SK-N-SH (cell line): ENCODE results near the gene AKAP9. TPM values are rescaled to one million over a fixed set of nuclear protein-coding genes. Genes with fewer than 3 reads are reported as not detected.

Experiments
- CTCF ChIA-PET: fragments of 300-600, 350-600 bp; formaldehyde crosslinking; extraction: SDS; loops from one replicate; lab custom pipeline; 2021; lab: Yijun Ruan, JAX
- POLR2A ChIA-PET: fragments of 350-600 bp; sonication (Branson Sonifier 250); formaldehyde crosslinking; extraction: SDS; loops from one replicate; lab custom pipeline; 2020; ENCODE audit warnings: antibody characterized with exemption, inconsistent platforms; lab: Yijun Ruan, JAX
- DNase-seq: peaks from one replicate; pipeline ENCODE4 v3.0.0; 2012
- H2AFZ ChIP-seq: fragments of 200-600 bp; sonication (generic); 2 replicates; pipeline ENCODE4 v1.8.1; 2016; ENCODE audit warnings: antibody characterized with exemption, mild to moderate bottlenecking, low read depth
- H3F3A ChIP-seq: fragments of 200-600 bp; sonication (generic); replicated peaks from 2 replicates; pipeline ENCODE3; 2016; ENCODE audit warnings: antibody characterized with exemption, mild to moderate bottlenecking; ENCODE audit not compliant: insufficient read depth
- H3K27ac ChIP-seq, 2 experiments: fragments of 200-500 bp in 1 of 2; fragments of 200-600 bp in 1 of 2; sonication (Bioruptor generic) in 1 of 2; sonication (generic), shearing (Covaris generic) in 1 of 2; 2 replicates each; pipeline versions ENCODE4 v1.5.1 to v1.6.1; 2014 to 2016; ENCODE audit warnings: low read depth in 2 of 2, inconsistent platforms in 1 of 2, low read length in 1 of 2, mild to moderate bottlenecking in 1 of 2, mixed read lengths in 1 of 2
- H3K27me3 ChIP-seq: fragments of 200-600 bp; sonication (generic), shearing (Covaris generic); 2 replicates; pipeline ENCODE4 v1.6.1; 2016; ENCODE audit warnings: mixed run types; ENCODE audit not compliant: insufficient read depth
- H3K36me3 ChIP-seq, 2 experiments: fragments of 200-500 bp in 1 of 2; fragments of 200-600 bp in 1 of 2; sonication (Bioruptor generic) in 1 of 2; sonication (generic) in 1 of 2; replicated peaks in 1 of 2; 2 replicates each; pipeline versions ENCODE3 to v1.5.1; 2014 to 2016; ENCODE audit warnings: low read length in 1 of 2, mild to moderate bottlenecking in 1 of 2; ENCODE audit not compliant: insufficient read depth in 2 of 2, control insufficient read depth in 1 of 2
- H3K4me1 ChIP-seq, 2 experiments: fragments of 200-500 bp in 1 of 2; fragments of 200-600 bp in 1 of 2; sonication (Bioruptor generic) in 1 of 2; sonication (generic), shearing (Covaris generic) in 1 of 2; 2 replicates each; pipeline versions ENCODE4 v1.5.1 to v1.6.1; 2014 to 2016; ENCODE audit warnings: low read depth in 1 of 2, low read length in 1 of 2, mixed run types in 1 of 2; ENCODE audit not compliant: insufficient read depth in 2 of 2, control insufficient read depth in 1 of 2
- H3K4me2 ChIP-seq: fragments of 200-600 bp; sonication (generic), shearing (Covaris generic); 2 replicates; pipeline ENCODE4 v1.6.1; 2017; ENCODE audit warnings: mixed run types
- H3K4me3 ChIP-seq, 2 experiments: fragments of 200-500 bp in 1 of 2; fragments of 200-600 bp in 1 of 2; sonication (Bioruptor generic) in 1 of 2; sonication (generic), shearing (Covaris generic) in 1 of 2; 2 replicates each; pipeline versions ENCODE4 v1.5.1 to v1.8.1; 2014 to 2016; ENCODE audit warnings: low read depth in 2 of 2, inconsistent platforms in 1 of 2, low read length in 1 of 2, mild to moderate bottlenecking in 1 of 2, mixed read lengths in 1 of 2, moderate library complexity in 1 of 2
- H3K79me2 ChIP-seq: fragments of 200-600 bp; sonication (generic); 2 replicates; pipeline ENCODE4 v1.8.1; 2017; ENCODE audit warnings: mild to moderate bottlenecking; ENCODE audit not compliant: insufficient read depth
- H3K9ac ChIP-seq: fragments of 200-600 bp; sonication (generic); 2 replicates; pipeline ENCODE4 v1.6.1; 2017; ENCODE audit warnings: mixed run types
- H3K9me2 ChIP-seq: fragments of 200-600 bp; sonication (generic); 2 replicates; pipeline ENCODE4 v1.6.1; 2017; ENCODE audit warnings: mixed run types
- H3K9me3 ChIP-seq: fragments of 200-600 bp; sonication (generic); 2 replicates; pipeline ENCODE4 v1.6.1; 2017; ENCODE audit warnings: mixed run types, mild to moderate bottlenecking, moderate library complexity
- H4K20me1 ChIP-seq: fragments of 200-600 bp; sonication (generic); 2 replicates; pipeline ENCODE4 v1.6.1; 2017; ENCODE audit warnings: mild to moderate bottlenecking, mixed run types; ENCODE audit not compliant: insufficient read depth
- CHD2 ChIP-seq: fragments of 150-350 bp; IDR thresholded peaks from 2 replicates; pipeline ENCODE4 v1.6.1; 2018; ENCODE audit warnings: low read length; ENCODE audit not compliant: partially characterized antibody
- ELF1 ChIP-seq: IDR thresholded peaks from 2 replicates; pipeline ENCODE4 v1.4.0; 2012
- EP300 ChIP-seq, 2 experiments: IDR thresholded peaks; 2 replicates each; pipeline versions ENCODE4 v1.4.0 to v1.6.1; 2012; ENCODE audit warnings: borderline replicate concordance in 1 of 2, low read depth in 1 of 2, low read length in 1 of 2
- FOSL2 ChIP-seq: IDR thresholded peaks from 2 replicates; pipeline ENCODE4 v1.4.0; 2012; ENCODE audit warnings: low read depth, mild to moderate bottlenecking, moderate library complexity, borderline replicate concordance
- FOXJ3 ChIP-seq: sonication (generic); formaldehyde crosslinking; IDR thresholded peaks from 2 replicates; pipeline ENCODE4 v1.5.1; 2020; ENCODE audit warnings: mild to moderate bottlenecking, missing genetic modification reagents
- GATA2 ChIP-seq: sonication (generic); formaldehyde crosslinking; IDR thresholded peaks from 2 replicates; pipeline ENCODE4 v1.5.0; 2020; ENCODE audit warnings: mild to moderate bottlenecking, missing genetic modification reagents
- JUND ChIP-seq: IDR thresholded peaks from 2 replicates; pipeline ENCODE4 v1.4.0; 2012
- MAX ChIP-seq: IDR thresholded peaks from 2 replicates; pipeline ENCODE4 v1.4.0; 2012; ENCODE audit warnings: low read depth
- MEF2A ChIP-seq: IDR thresholded peaks from 2 replicates; pipeline ENCODE4 v1.4.0; 2012; ENCODE audit warnings: low read depth, borderline replicate concordance
- NFIC ChIP-seq: IDR thresholded peaks from 2 replicates; pipeline ENCODE4 v1.4.0; 2012; ENCODE audit warnings: borderline replicate concordance
- PBX3 ChIP-seq: IDR thresholded peaks from 2 replicates; pipeline ENCODE4; 2012
- RAD21 ChIP-seq: IDR thresholded peaks from 2 replicates; pipeline ENCODE4 v1.6.1; 2012; ENCODE audit warnings: mild to moderate bottlenecking, low read length
- RFX5 ChIP-seq: IDR thresholded peaks from 2 replicates; pipeline ENCODE4 v1.6.1; 2012; ENCODE audit warnings: mild to moderate bottlenecking, improper control_type of control experiment, low read length
- SIN3A ChIP-seq: IDR thresholded peaks from 2 replicates; pipeline ENCODE4 v1.6.1; 2012; ENCODE audit warnings: low read depth, mild to moderate bottlenecking, low read length, moderate library complexity, borderline replicate concordance
- TAF1 ChIP-seq: IDR thresholded peaks from 2 replicates; pipeline ENCODE4 v1.6.1; 2012; ENCODE audit warnings: low read depth, mild to moderate bottlenecking, low read length, moderate library complexity, borderline replicate concordance
- TEAD4 ChIP-seq: IDR thresholded peaks from 2 replicates; pipeline ENCODE4 v1.4.0; 2012; ENCODE audit warnings: mild to moderate bottlenecking, borderline replicate concordance; ENCODE audit not compliant: insufficient read depth
- USF1 ChIP-seq: IDR thresholded peaks from 2 replicates; pipeline ENCODE4 v1.4.0; 2012; ENCODE audit warnings: low read depth, borderline replicate concordance
- YY1 ChIP-seq: IDR thresholded peaks from 2 replicates; pipeline ENCODE4 v1.4.0; 2012; ENCODE audit warnings: low read depth, mild to moderate bottlenecking
- WGBS: methylation state at CpG from one replicate; pipeline ENCODE4 v1.1.6; 2017; ENCODE audit warnings: low lambda C conversion rate; 5-methylcytosine and 5-hydroxymethylcytosine counted together
- polyA plus RNA-seq, 3 experiments: library from polyadenylated mRNA; depleted of rRNA; stranded (reverse); fragments of >200 nt; gene quantifications; 2 replicates each; pipeline ENCODE4 v1.2.3, GENCODE V29; 2012

The AKAP9 gene
- polyA plus RNA-seq, 1 of the 3 experiments (the other 2 are of a cell fraction): 13.1 TPM

GRCh38 chr7:92052159-92052558 lies 111.5 kb downstream of the AKAP9 start:
- Histone ChIP-seq H3K27ac (no peak overlapping the region), H3K36me3 (peaks cover 45 to 68% of the 10 kb centered on the region in 2 experiments), H3F3A (peaks cover 4% of the 10 kb centered on the region), H2AFZ (no peak overlapping the region), H3K79me2 (no peaks in the 10 kb centered on the region), H3K9me2 (no peaks in the 10 kb centered on the region), H3K9me3 (no peaks in the 10 kb centered on the region), H3K27me3 (no peaks in the 10 kb centered on the region), H3K4me1 (peaks cover 0 to 11% of the 10 kb centered on the region in 2 experiments; a peak in 1 of 4 replicates), H4K20me1 (no peaks in the 10 kb centered on the region), H3K4me3 (no peak overlapping the region), H3K4me2 (no peak overlapping the region), H3K9ac (no peak overlapping the region)
- POLR2A ChIA-PET: no interaction called here
- TF ChIP-seq MAX (no peak), ELF1 (no peak), JUND (no peak), TEAD4 (no peak), MEF2A (no peak), TAF1 (no peak), CHD2 (no peak), RFX5 (no peak), SIN3A (no peak), USF1 (no peak), EP300 (IDR thresholded peaks at IDR 0.05; ENCODE audit: borderline replicate concordance in 1 of 2, low read depth in 1 of 2, low read length in 1 of 2) (no peak), FOXJ3 (no peak), NFIC (no peak), GATA2 (CRISPR knock-in tag) (no peak), RAD21 (no peak), YY1 (no peak), FOSL2 (no peak)
- DNase-seq: no peak
- 89% methylated on average over 2 of the region's 2 CpGs for WGBS
- CTCF ChIA-PET: interaction anchor here (1.6 to 2.2 kb wide), 2 partner anchors 9 to 81 kb away, joined by 5 to 7 read pairs; no protein-coding TSS in a partner anchor

GRCh38 chr7:92052684-92053083 lies 112.0 kb downstream of the AKAP9 start:
- 83% methylated on average over 3 of the region's 3 CpGs for WGBS
- Histone ChIP-seq H4K20me1 (no peaks in the 10 kb centered on the region), H2AFZ (no peak overlapping the region), H3K9ac (no peak overlapping the region), H3K9me3 (no peaks in the 10 kb centered on the region), H3K4me2 (no peak overlapping the region), H3K27me3 (no peaks in the 10 kb centered on the region), H3K79me2 (no peaks in the 10 kb centered on the region), H3K9me2 (no peaks in the 10 kb centered on the region), H3F3A (peaks cover 4% of the 10 kb centered on the region), H3K4me1 (peaks cover 0 to 13% of the 10 kb centered on the region in 2 experiments; a peak in 1 of 4 replicates), H3K27ac (no peak overlapping the region), H3K4me3 (no peak overlapping the region), H3K36me3 (peaks cover 42 to 63% of the 10 kb centered on the region in 2 experiments)
- TF ChIP-seq JUND (no peak), PBX3 (no peak)
- ChIA-PET POLR2A (no interaction called here), CTCF (interaction anchor here (1.6 to 2.2 kb wide), 2 partner anchors 9 to 80 kb away, joined by 5 to 7 read pairs; no protein-coding TSS in a partner anchor)
- no peak for DNase-seq
